Calu3 (cell line): ENCODE results near the gene CNOT8. TPM values are rescaled to one million over a fixed set of nuclear protein-coding genes. Genes with fewer than 3 reads are reported as not detected.

Source experiments
- BruUV-seq: library from RNA; stranded (reverse); fragments of 400-500 nt; replicated peaks from 2 replicates; lab custom pipeline; 2021; lab: Mats Ljungman, UMichigan
- CTCF ChIA-PET: fragments of 300-600 bp; sonication (Branson Sonifier 250); formaldehyde crosslinking; loops from one replicate; lab custom pipeline; 2022; ENCODE audit warnings: antibody characterized with exemption; lab: Charles Lee
- DNase-seq: peaks from one replicate; pipeline ENCODE4 v3.0.0; 2022
- H3K27ac Mint-ChIP-seq: one replicate; pipeline ENCODE4 v1.8.0; 2022; ENCODE audit warnings: mixed read lengths; ENCODE audit not compliant: unreplicated experiment
- H3K27me3 Mint-ChIP-seq: one replicate; pipeline ENCODE4 v1.8.0; 2022; ENCODE audit warnings: mixed read lengths; ENCODE audit not compliant: unreplicated experiment
- H3K36me3 Mint-ChIP-seq: one replicate; pipeline ENCODE4 v1.8.0; 2022; ENCODE audit warnings: mild to moderate bottlenecking, moderate library complexity, mixed read lengths; ENCODE audit not compliant: insufficient read depth, unreplicated experiment
- H3K4me1 Mint-ChIP-seq: one replicate; pipeline ENCODE4 v1.8.0; 2022; ENCODE audit warnings: mild to moderate bottlenecking, low read depth, mixed read lengths; ENCODE audit not compliant: unreplicated experiment
- H3K4me3 Mint-ChIP-seq: one replicate; pipeline ENCODE4 v1.8.0; 2022; ENCODE audit warnings: mild to moderate bottlenecking, low read depth, moderate library complexity, mixed read lengths; ENCODE audit not compliant: unreplicated experiment
- H3K9me3 Mint-ChIP-seq: one replicate; pipeline ENCODE4 v1.8.0; 2022; ENCODE audit warnings: low read depth, mixed read lengths; ENCODE audit not compliant: unreplicated experiment
- intact Hi-C: fragments of 100-400 bp; cut with micrococcal nuclease; formaldehyde crosslinking; loops from one replicate; pipeline ENCODE4 v1.10.0; 2022; ENCODE audit not compliant: unreplicated experiment
- total RNA-seq: library from RNA; stranded (reverse); gene quantifications from 2 replicates; pipeline ENCODE4 v1.2.3, GENCODE V29; 2022
- TF ChIP-seq, protein P1 (sequence below): fragments of 200-600 bp; IDR thresholded peaks from one replicate; pipeline ENCODE4 v1.8.0; 2022; ENCODE audit warnings: antibody characterized with exemption; ENCODE audit not compliant: unreplicated experiment

CNOT8 gene
- total RNA-seq, 1 experiment from 2014 or later: 63.0 TPM

DNA sequence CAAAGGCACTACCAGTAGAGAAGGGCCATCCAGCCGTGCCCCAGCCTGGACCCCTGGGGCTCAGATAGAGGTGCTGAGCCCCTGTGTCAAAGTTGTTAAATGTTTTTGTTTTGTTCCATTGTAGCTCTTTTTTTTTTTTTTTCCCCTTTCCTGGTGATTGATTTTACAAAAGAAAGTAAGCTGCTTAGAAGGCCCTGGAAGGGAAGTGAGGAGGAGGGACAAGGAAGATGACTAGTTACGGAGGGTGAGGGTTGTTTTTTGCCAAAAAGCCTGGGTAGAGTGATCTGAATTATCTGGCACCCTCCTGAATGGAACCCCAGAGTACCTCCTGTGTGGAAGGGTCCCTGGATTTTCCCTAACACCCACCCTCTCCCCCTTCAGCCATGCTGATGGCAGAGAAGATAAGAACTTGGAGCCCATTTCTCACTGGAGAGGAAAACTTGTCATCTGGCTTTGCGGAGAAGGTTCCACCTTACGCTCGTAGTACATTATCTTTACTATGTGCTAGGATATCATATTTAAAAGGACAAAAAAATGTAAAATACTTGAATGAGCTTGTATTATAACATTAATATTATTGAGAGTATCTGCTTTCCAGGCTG is 41.4 kb upstream of the CNOT8 start:
- TSS peak; percentile 32 for BruUV-seq
- H3K4me1 Mint-ChIP-seq: peaks cover 9% of the 10 kb centered on the region
- no peak for DNase-seq
- CTCF ChIA-PET: no interaction called here
- no peaks in the 10 kb centered on the region for H3K9me3 Mint-ChIP-seq
- no peak overlapping the region for H3K27ac Mint-ChIP-seq
- intact Hi-C loops: no loop called here
- TF ChIP-seq, protein P1, sequence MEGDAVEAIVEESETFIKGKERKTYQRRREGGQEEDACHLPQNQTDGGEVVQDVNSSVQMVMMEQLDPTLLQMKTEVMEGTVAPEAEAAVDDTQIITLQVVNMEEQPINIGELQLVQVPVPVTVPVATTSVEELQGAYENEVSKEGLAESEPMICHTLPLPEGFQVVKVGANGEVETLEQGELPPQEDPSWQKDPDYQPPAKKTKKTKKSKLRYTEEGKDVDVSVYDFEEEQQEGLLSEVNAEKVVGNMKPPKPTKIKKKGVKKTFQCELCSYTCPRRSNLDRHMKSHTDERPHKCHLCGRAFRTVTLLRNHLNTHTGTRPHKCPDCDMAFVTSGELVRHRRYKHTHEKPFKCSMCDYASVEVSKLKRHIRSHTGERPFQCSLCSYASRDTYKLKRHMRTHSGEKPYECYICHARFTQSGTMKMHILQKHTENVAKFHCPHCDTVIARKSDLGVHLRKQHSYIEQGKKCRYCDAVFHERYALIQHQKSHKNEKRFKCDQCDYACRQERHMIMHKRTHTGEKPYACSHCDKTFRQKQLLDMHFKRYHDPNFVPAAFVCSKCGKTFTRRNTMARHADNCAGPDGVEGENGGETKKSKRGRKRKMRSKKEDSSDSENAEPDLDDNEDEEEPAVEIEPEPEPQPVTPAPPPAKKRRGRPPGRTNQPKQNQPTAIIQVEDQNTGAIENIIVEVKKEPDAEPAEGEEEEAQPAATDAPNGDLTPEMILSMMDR: no peak
- H3K27me3 Mint-ChIP-seq: no peaks in the 10 kb centered on the region
- H3K36me3 Mint-ChIP-seq: peaks cover 72% of the 10 kb centered on the region
- no peak overlapping the region for H3K4me3 Mint-ChIP-seq

DNA sequence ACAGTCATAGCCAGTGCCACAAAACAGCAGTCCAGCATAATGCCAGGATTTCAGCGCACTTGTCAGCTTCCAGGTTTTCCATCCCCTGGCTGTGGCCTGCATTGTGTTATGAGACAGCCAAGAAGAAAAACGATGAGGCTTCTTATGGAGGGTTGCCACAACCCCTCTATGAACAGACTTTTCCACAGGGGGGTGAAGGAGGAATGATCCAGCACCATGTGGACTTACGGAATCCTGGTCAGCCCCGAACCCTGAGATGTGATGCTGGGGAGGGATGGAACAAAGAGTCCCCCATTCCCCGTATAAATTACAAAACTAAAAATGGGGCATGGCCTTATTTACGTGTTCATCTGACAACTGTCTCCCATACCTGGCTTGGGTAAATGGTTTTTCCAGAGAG is 40.6 kb upstream of the CNOT8 start:
- no peaks in the 10 kb centered on the region for H3K9me3 Mint-ChIP-seq
- no peak overlapping the region for H3K4me3 Mint-ChIP-seq
- CTCF ChIA-PET: no interaction called here
- no peak for DNase-seq
- H3K4me1 Mint-ChIP-seq: peaks cover 9% of the 10 kb centered on the region
- intact Hi-C loops: no loop called here
- H3K36me3 Mint-ChIP-seq: peaks cover 63% of the 10 kb centered on the region
- H3K27me3 Mint-ChIP-seq: no peaks in the 10 kb centered on the region
- no peak overlapping the region for H3K27ac Mint-ChIP-seq
- TF ChIP-seq, protein P1: no peak
- BruUV-seq: no TSS peak

DNA sequence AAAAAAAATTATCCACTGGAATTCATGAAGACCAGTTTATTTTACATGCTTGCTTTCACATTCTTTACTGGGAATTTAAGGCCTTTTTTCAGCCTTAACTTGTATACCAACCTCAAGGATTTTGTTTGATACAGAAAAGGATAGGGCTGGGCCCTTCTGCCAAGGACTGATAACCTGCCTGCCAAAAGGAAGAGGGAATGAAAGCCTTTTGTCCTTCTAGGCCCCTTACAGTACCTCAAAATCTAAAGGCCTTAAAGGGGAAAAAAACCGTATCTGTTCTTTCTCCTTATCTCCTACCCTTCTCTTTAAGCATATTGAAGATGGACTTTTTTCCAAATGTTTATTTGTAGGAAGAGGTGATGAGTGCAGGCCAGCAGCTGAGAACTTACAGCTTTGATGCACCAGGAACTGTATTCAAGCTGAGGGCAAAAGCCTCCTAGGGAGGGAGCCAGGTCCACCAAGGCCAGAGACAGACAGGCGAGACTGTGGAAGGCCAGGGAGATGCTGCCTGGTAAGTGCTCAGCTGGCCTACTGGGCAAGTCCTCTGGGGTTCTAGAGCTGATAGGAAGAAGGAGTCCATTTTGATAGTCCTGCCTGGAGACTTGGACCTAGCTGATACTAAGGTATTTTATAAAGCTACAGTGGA is 39.8 kb upstream of the CNOT8 start:
- no peak overlapping the region for H3K27ac Mint-ChIP-seq
- TF ChIP-seq, protein P1: no peak
- H3K36me3 Mint-ChIP-seq: peaks cover 56% of the 10 kb centered on the region
- no peaks in the 10 kb centered on the region for H3K9me3 Mint-ChIP-seq
- intact Hi-C loops: no loop called here
- DNase-seq: no peak
- peaks cover 9% of the 10 kb centered on the region for H3K4me1 Mint-ChIP-seq
- no peak overlapping the region for H3K4me3 Mint-ChIP-seq
- H3K27me3 Mint-ChIP-seq: no peaks in the 10 kb centered on the region
- CTCF ChIA-PET: no interaction called here
- no TSS peak for BruUV-seq

DNA sequence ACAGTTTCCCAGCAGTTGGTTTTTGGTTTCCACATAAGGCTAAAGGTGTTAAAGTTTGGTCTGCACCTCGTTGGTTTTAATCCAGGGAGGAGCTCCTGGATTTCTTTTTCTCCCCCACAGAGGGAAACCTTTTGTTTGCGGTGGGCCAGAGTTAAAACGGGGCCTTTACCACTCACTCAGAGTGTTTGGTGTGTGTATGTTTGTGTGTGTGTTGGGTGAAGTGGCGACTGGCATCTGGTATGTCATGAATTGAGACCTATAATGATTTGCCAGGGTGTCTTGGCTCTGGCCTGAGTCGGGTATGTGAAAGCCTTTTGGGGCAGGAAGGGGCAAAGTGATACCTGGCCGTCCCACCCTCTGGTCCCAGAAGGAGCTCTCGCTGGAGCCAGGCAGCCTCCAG is 38.9 kb upstream of the CNOT8 start:
- Mint-ChIP-seq H3K4me3 (no peak overlapping the region), H3K27me3 (no peaks in the 10 kb centered on the region), H3K9me3 (no peaks in the 10 kb centered on the region), H3K36me3 (peaks cover 49% of the 10 kb centered on the region), H3K27ac (peak overlapping the region; percentile 17), H3K4me1 (peaks cover 9% of the 10 kb centered on the region)
- BruUV-seq: no TSS peak
- no peak for DNase-seq
- intact Hi-C loops: no loop called here
- CTCF ChIA-PET: no interaction called here
- TF ChIP-seq, protein P1: no peak
